HEK293 (cell line): Measurements from ENCODE around the gene MMP25.

Experiments
- CTCF ChIP-seq: fragments of 450-650 bp; formaldehyde crosslinking; IDR thresholded peaks from 2 replicates; pipeline ENCODE4 v1.5.1; 2016; ENCODE audit warnings: missing biosample characterization, missing genetic modification characterization
- KLF9 ChIP-seq: fragments of 450-650 bp; formaldehyde crosslinking; IDR thresholded peaks from 2 replicates; pipeline ENCODE4 v1.5.1; 2016; ENCODE audit warnings: missing biosample characterization, missing genetic modification characterization, low read depth
- SETDB1 ChIP-seq: IDR thresholded peaks from one replicate; pipeline ENCODE4 v1.6.1; 2017; ENCODE audit warnings: mild to moderate bottlenecking, low read length, moderate library complexity, mixed read lengths; ENCODE audit not compliant: insufficient read length
- ZNF146 ChIP-seq: fragments of 450-650 bp; formaldehyde crosslinking; IDR thresholded peaks from 2 replicates; pipeline ENCODE4 v1.5.1; 2016; ENCODE audit warnings: missing biosample characterization, missing genetic modification characterization
- ZNF157 ChIP-seq: fragments of 450-650 bp; formaldehyde crosslinking; IDR thresholded peaks from 2 replicates; pipeline ENCODE4 v1.5.1; 2016; ENCODE audit warnings: missing biosample characterization, missing genetic modification characterization
- ZNF24 ChIP-seq: fragments of 450-650 bp; formaldehyde crosslinking; IDR thresholded peaks from 2 replicates; pipeline ENCODE4 v1.5.1; 2016; ENCODE audit warnings: missing biosample characterization, missing genetic modification characterization
- ZNF266 ChIP-seq: fragments of 450-650 bp; formaldehyde crosslinking; IDR thresholded peaks from 2 replicates; pipeline ENCODE4 v1.5.1; 2016; ENCODE audit warnings: missing biosample characterization, missing genetic modification characterization, low read depth
- ZNF274 ChIP-seq, 2 experiments: fragments of 200-500 bp in 1 of 2; fragments of 450-650 bp in 1 of 2; sonication (Bioruptor generic) in 1 of 2; formaldehyde crosslinking in 1 of 2; IDR thresholded peaks; 2 replicates each; pipeline versions ENCODE4 v1.5.1 to v1.6.1; 2014 to 2016; ENCODE audit warnings: borderline replicate concordance in 1 of 2, inconsistent platforms in 1 of 2, low read length in 1 of 2, missing biosample characterization in 1 of 2, missing genetic modification characterization in 1 of 2

GRCh38 chr16:3001316-3001715 is 45.0 kb upstream of the MMP25 start:
- TF ChIP-seq CTCF (tag by site-specific recombination) (no peak), KLF9 (no peak), ZNF274 (IDR thresholded peaks at IDR 0.05; ENCODE audit: low read length) (no peak), ZNF274 (tag by site-specific recombination; IDR thresholded peaks at IDR 0.05; ENCODE audit: borderline replicate concordance) (no peak), SETDB1 (no peak), ZNF157 (tag by site-specific recombination) (no peak), ZNF146 (tag by site-specific recombination) (no peak), ZNF266 (tag by site-specific recombination) (no peak), ZNF24 (no peak)
